WTC11 (cell line): ENCODE measurements around the gene SHANK2.

Experiments used
- ATF2 ChIP-seq: sonication (generic); formaldehyde crosslinking; IDR thresholded peaks from 2 replicates; pipeline ENCODE4 v1.8.1; 2022; ENCODE audit warnings: low read depth, missing genetic modification reagents, borderline replicate concordance
- ATF3 ChIP-seq: sonication (generic); formaldehyde crosslinking; conservative IDR thresholded peaks from 2 replicates; pipeline ENCODE4 v1.8.1; 2022; ENCODE audit warnings: mild to moderate bottlenecking, missing genetic modification reagents
- CREB1 ChIP-seq: sonication (generic); formaldehyde crosslinking; IDR thresholded peaks from 2 replicates; pipeline ENCODE4 v1.8.0; 2023; ENCODE audit warnings: mild to moderate bottlenecking, missing genetic modification reagents
- CREM ChIP-seq: sonication (generic); formaldehyde crosslinking; IDR thresholded peaks from 2 replicates; pipeline ENCODE4 v1.8.1; 2022; ENCODE audit warnings: mild to moderate bottlenecking, missing genetic modification reagents, moderate library complexity
- CTCF ChIP-seq: fragments of 200-600 bp; IDR thresholded peaks from 2 replicates; pipeline ENCODE4 v1.8.0; 2022; ENCODE audit warnings: antibody characterized with exemption
- E2F1 ChIP-seq: sonication (generic); formaldehyde crosslinking; IDR thresholded peaks from 2 replicates; pipeline ENCODE4 v1.8.0; 2022; ENCODE audit warnings: mild to moderate bottlenecking, missing genetic modification reagents
- JUN ChIP-seq: sonication (generic); formaldehyde crosslinking; IDR thresholded peaks from 2 replicates; pipeline ENCODE4 v1.8.0; 2023; ENCODE audit warnings: mild to moderate bottlenecking, missing genetic modification reagents
- MAX ChIP-seq: sonication (generic); formaldehyde crosslinking; IDR thresholded peaks from 2 replicates; pipeline ENCODE4 v1.8.0; 2022; ENCODE audit warnings: mild to moderate bottlenecking, missing genetic modification reagents
- MLX ChIP-seq: sonication (generic); formaldehyde crosslinking; IDR thresholded peaks from 2 replicates; pipeline ENCODE4 v1.8.1; 2023; ENCODE audit warnings: mild to moderate bottlenecking, missing genetic modification reagents, moderate library complexity
- ZNF232 ChIP-seq: sonication (generic); formaldehyde crosslinking; IDR thresholded peaks from 2 replicates; pipeline ENCODE4 v1.8.0; 2022; ENCODE audit warnings: mild to moderate bottlenecking, missing genetic modification reagents

GRCh38 chr11:71251151-71251721 is 1.1 kb downstream of the SHANK2 start:
- no peak for TF ChIP-seq CTCF
- TF ChIP-seq ATF2 (CRISPR knock-in tag), result no peak
- TF ChIP-seq JUN (CRISPR knock-in tag), result no peak
- TF ChIP-seq MAX (CRISPR knock-in tag), result no peak
- no peak for TF ChIP-seq CREB1 (CRISPR knock-in tag)
- TF ChIP-seq ATF3 (CRISPR knock-in tag), result no peak
- TF ChIP-seq E2F1 (CRISPR knock-in tag), result no peak
- TF ChIP-seq ZNF232 (CRISPR knock-in tag), result no peak
- no peak for TF ChIP-seq MLX (CRISPR knock-in tag)
- TF ChIP-seq CREM (CRISPR knock-in tag), result no peak
